ENCODE data around the gene PDXDC1. TPM values are rescaled to one million over a fixed set of nuclear protein-coding genes. Genes with fewer than 3 reads are reported as not detected.
"Not testable (repeated sequence)": the region's sequence is repeated elsewhere in the genome, so short reads cannot be mapped to it uniquely, and the experiment has no call there.

PDXDC1 gene
- total RNA-seq, 1 experiment from 2014 or later = 40.4 TPM

DNA sequence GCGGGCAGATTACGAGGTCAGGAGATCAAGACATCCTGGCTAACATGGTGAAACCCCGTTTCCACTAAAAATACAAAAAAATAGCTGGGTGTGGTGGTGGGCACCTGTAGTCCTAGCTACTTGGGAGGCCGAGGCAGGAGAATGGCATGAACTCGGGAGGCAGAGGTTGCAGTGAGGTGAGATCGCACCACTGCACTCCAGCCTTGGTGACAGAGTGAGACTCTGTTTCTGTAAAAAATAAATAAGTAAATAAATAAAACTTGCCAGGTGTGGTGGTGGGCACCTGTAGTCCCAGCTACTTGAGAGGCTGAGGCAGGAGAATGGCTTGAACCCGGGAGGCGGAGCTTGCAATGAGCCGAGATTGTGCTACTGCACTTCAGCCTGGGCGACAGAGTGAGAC is 38.1 kb downstream of the PDXDC1 start:
- not testable (repeated sequence) for DNase-seq (ENCODE audit: extremely low read depth, low read depth)

DNA sequence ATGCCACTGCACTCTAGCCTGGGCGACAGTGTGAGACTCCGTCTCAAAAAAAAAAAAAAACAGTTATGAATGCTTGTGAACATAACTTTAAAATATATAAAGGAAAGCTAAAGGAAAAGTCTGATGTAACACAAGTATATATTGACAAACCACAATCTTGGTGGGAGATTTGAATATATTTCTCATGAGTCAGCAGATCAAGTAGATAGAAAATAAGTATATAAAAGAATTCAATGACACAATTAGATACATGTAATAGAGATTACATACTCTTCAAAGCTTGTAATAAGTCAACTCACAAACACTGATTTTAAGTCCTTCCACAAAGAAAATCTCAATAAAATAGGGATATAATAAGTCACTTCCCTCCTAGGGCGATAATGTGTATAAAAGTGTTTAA is 40.8 kb downstream of the PDXDC1 start:
- not testable (repeated sequence) for DNase-seq (ENCODE audit: extremely low read depth, low read depth)

GRCh38 chr16:15016354-15016753 is 41.5 kb downstream of the PDXDC1 start:
- not testable (repeated sequence) for DNase-seq (ENCODE audit: extremely low read depth, low read depth)

GRCh38 chr16:15016951-15017580 is 42.2 kb downstream of the PDXDC1 start:
- not testable (repeated sequence) for DNase-seq (ENCODE audit: extremely low read depth, low read depth)

DNA sequence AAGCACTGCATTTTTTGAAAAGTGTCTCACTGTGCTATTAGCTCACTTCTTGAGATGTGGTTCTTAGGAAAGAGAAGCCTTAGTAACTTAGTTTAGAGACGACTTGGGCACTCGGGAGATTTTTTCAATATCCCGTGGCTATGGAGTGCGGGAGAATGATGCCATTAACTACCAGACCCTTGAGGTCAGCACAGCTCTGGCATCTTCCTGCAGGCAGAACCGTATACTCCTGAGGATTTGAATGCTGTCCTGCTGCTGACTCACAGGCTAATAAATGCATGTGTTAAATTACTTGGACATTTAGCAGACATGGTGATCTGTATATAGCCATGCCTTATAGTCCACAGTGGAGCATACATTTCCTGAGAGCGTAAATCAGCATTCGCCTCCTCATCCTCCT is 46.6 kb downstream of the PDXDC1 start:
- not testable (repeated sequence) for DNase-seq (ENCODE audit: extremely low read depth, low read depth)

- peak; percentile 46 for DNase-seq (ENCODE audit: extremely low read depth, low read depth)
Measured at GRCh38 chr16:15022194-15022593, 47.4 kb downstream of the PDXDC1 start.

GRCh38 chr16:15023381-15024077 is 48.7 kb downstream of the PDXDC1 start:
- not testable (repeated sequence) for DNase-seq (ENCODE audit: extremely low read depth, low read depth)

DNA sequence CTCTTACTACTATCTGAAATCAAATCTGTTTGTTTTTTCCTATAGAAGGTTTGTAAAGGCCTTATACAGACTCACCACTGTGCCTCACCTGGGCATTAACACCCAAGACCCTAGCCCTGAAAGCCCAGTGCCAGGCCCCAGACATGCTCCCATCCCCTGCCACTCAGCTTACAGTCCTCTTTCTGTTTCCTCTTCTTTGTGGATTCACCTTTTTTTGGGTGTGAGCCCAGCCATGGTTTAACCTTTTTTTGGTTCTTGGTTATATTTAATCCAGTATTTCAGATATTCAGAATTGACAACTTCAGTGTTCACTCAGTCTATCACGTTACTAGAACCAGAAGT is 50.0 kb downstream of the PDXDC1 start:
- not testable (repeated sequence) for DNase-seq (ENCODE audit: extremely low read depth, low read depth)

GRCh38 chr16:15025234-15025951 is 50.6 kb downstream of the PDXDC1 start:
- not testable (repeated sequence) for DNase-seq (ENCODE audit: extremely low read depth, low read depth)

- DNase-seq (ENCODE audit: extremely low read depth, low read depth) = not testable (repeated sequence)
Measured at GRCh38 chr16:15027051-15027450, 52.2 kb downstream of the PDXDC1 start.

GRCh38 chr16:15027503-15028344 is 52.9 kb downstream of the PDXDC1 start:
- DNase-seq (ENCODE audit: extremely low read depth, low read depth) = not testable (repeated sequence)

DNA sequence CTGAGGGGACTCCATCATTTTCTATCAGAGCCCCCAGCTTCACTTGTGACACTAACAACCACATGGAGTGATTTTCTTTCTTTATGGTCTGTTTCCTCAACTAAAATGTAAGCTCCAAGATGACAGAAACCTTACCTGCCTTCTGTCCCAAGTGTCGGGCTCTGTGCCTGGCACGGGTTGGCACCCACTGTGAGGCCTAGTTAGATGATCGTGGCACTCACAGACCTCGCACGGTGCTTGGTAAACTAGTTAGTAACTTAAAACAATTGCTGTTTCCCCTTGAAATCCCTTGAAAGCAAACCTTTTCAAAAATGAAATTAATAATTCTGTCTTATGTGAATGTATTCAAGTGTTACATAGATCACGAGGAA is 53.5 kb downstream of the PDXDC1 start:
- not testable (repeated sequence) for DNase-seq (ENCODE audit: extremely low read depth, low read depth)

DNA sequence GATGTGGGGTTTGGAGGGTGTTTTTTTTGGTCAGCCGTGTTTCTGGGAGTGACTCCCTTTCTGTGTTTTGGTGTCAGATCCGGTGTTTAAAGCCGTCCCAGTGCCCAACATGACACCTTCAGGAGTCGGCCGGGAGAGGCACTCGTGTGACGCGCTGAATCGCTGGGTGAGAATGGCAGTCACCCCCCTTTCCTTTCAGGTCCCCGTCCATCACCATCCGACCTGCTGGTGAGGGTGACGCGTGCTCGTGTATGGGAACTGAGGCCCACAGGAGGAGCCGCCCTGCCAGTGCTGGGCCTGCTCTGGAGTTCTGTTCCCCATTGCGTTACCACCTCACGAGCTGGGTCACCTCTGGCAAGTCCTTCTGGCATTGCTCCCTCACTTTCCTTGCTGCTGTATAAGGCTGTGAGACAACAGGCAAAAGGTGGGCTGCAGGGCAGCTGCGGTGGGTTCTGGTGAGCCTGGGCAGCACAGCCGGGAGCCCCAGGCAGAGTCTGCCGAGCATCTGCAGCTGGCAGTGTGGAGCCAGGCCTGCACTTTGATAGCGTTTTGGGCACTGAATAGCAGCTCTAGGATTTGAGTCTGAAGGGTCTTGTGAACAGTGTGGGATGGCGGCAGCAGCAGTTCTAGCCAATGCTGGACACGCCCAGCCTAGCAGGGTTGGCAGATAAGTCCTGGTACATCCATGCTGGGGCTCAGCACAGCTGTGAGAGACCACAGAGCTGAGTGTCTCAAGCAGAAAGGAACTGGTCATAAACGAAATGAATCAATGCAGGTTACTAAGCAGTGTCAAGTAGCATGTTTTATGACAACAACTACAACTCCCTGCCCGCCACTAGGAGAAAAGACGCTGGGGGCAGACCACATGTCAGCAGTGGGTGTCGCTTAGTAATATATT is 54.2 kb downstream of the PDXDC1 start:
- DNase-seq (ENCODE audit: extremely low read depth, low read depth) = not testable (repeated sequence)

DNA sequence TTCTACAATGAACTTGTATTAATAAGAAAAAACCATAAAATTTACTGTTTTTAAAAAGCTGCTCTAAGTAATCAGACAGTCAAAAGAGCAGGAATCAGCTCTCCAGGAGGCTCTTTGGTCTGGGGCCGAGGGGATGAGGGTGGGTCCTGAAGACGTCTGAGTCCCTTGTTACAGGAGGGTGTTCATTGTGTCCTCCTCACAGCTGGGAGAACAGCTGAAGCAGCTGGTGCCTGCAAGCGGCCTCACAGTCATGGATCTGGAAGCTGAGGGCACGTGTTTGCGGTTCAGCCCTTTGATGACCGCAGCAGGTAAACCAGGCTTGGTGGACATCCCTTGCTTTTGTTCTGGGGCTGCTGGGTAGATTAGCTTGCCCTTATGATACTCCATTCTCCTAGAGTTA is 54.9 kb downstream of the PDXDC1 start:
- not testable (repeated sequence) for DNase-seq (ENCODE audit: extremely low read depth, low read depth)

DNA sequence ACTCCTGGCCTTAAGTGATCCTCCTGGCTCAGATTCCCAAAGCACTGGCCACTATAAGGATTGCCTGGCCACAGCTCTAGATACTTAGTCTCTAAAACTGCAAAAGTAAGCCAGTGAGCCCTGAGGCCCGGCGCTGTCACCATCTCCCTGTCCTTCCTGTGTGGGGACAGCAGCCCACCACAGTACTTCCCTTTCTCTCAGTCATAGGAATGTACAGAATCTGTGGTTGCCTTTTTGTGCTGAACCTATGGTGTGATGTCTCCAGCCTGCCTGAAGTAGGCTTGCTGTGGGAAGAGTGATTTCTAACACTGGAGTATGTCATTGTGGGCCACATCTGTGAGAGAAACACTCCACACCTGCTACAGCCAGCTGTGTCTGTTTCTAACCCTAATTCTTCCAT is 56.4 kb downstream of the PDXDC1 start:
- DNase-seq (ENCODE audit: extremely low read depth, low read depth) = no peak

DNA sequence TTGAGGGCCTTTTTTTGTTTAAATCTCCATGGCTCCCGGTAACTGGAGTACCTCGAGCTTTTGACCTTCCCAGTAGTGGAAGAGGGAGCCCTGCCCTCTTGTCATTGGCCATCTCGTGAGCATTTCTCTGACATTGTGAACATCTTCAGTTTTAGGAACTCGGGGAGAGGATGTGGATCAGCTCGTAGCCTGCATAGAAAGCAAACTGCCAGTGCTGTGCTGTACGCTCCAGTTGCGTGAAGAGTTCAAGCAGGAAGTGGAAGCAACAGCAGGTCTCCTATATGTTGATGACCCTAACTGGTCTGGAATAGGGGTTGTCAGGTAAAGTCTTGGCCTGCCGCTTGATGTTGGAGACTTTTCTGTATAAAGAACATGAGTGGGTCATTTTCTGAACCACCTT is 56.8 kb downstream of the PDXDC1 start:
- DNase-seq (ENCODE audit: extremely low read depth, low read depth) = no peak

DNA sequence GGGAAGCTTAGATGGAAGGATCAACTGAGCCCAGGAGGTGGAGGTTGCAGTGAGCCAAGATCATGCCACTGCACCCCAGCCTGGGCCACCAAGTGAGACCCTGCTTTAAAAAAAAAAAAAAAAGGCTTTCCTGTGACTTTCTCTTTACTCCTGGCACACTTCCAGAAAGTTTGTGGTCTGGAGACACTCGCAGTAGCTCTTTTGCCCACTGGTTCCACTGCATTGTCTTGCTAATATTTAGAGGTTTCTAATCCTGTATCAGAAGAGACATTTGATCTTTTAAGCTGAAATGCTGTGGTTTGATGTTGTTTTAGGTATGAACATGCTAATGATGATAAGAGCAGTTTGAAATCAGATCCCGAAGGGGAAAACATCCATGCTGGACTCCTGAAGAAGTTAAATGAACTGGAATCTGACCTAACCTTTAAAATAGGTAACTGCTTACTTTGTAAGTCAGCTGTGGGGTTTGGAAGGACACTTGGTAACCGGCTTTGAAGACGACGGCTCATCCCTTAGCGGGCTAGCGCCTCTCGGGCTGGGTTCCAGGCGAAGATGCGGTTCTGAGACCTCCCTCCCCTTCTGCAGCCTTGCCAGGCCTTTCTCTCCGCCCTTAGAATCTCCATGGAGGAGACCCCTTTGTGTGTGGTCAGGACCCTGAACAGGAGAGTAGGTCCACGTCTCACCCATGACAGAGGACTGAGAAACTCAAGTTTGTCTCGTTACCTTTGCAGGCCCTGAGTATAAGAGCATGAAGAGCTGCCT is 57.9 kb downstream of the PDXDC1 start:
- no peak for DNase-seq (ENCODE audit: extremely low read depth, low read depth)

DNA sequence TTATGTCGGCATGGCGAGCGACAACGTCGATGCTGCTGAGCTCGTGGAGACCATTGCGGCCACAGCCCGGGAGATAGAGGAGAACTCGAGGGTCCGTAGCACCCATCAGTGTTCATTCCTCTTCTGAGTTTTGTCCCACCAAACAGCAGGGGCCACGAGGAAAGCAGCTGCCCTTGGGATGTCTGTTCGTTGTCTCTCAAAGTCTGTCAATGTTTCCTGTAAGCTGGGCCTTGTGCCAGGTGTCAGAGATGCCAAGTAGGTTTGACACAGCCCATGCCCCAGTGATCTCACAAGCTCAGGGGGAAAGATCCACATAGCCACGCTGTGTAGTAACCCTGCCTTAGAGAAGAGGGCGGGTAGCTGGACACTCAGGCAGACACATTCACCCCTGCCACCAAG is 58.5 kb downstream of the PDXDC1 start:
- no peak for DNase-seq (ENCODE audit: extremely low read depth, low read depth)

Data from NCI-H460 (cell line).